HG03457 (cell line): Measurements from ENCODE around the gene CC2D2B.
"Not testable (repeated sequence)": the region's sequence is repeated elsewhere in the genome, so short reads cannot be mapped to it uniquely, and the experiment has no call there.

Experiments
- ATAC-seq: cut with Tn5 transposase; IDR thresholded peaks from one replicate; pipeline ENCODE4 v1.9.1; 2021; ENCODE audit warnings: moderate number of reproducible peaks; ENCODE audit not compliant: unreplicated experiment

Gene CC2D2B

DNA sequence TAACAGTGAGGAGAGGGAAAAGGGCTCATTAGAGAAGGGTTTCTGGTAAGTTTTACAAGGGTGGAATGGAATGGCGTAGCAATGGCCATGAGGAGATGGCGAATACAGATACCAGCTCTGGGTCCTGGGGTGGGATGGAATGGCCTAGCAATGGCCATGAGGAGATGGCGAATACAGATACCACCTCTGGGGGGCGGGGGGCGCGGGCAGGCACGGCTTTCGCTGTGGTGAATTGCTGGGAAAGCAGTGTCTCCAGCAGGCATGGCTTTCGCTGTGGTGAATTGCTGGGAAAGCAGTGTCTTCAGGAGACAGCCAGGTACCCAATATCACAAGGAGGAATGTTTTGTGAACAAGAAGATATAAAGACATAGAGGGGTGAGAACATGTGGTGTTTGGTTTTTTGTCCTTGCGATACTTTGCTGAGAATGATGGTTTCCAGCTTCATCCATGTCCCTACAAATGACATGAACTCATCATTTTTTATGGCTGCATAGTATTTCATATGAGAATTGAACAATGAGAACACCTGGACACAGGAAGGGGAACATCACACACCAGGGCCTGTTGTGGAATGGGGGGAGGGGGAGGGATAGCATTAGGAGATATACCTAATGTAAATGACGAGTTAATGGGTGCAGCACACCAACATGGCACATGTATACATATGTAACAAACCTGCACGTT is 1.7 kb upstream of the CC2D2B start:
- not testable (repeated sequence) for ATAC-seq

DNA sequence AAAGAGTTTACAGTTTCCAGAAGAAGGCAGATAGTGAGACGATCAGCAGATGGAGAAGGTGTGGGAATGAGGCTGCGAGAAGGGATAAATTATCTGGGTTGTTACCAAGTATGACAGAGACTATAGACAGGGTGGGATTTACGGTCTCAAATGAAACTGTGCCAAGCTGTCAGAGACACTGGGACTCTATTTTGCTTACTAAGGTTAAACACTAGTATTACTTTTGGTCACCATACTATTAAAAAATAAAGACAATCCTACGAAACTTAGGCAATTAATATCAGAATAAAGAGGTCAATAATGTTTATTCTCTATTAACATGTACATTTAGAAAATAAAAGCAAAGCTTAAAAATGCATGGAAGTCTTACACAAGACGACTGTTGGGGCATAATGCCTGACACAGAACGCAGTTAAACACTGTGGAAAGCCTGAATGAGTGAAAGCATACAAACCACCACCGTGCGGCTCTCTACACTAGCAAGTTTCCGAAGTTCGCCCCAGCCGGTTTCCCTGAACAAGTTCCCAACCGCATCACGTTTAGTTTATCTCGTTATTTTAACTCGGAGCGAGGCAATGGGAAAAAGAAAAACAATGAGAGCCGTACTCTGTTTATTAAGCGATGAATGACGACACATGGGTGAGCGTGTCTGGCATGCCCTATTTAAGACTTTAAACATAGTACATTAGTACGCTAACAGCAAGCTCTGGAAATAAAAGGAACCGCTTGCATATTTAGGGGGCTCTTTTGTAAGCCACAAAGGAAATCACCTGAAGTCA is 909 bp upstream of the CC2D2B start:
- ATAC-seq, result no peak

DNA sequence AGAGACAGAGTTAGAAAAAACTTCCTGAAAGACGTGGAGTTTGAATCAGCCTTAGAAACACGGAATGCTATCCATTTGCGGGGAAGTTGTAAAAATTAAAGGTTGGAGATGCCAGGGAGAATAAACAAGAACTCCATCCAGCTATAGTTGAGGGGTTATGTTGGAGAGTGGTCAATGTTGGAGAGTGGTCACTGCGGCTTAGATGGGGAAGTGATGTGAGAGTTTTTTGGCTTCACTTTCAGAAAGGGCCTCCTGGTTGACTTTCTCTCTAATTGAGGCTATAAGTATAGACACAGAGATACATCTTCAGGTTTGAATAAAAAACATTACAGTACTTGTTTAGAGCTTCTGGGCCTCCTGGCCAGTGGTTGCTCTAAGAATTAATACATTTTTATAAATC is 675 bp downstream of the CC2D2B start:
- no peak for ATAC-seq

DNA sequence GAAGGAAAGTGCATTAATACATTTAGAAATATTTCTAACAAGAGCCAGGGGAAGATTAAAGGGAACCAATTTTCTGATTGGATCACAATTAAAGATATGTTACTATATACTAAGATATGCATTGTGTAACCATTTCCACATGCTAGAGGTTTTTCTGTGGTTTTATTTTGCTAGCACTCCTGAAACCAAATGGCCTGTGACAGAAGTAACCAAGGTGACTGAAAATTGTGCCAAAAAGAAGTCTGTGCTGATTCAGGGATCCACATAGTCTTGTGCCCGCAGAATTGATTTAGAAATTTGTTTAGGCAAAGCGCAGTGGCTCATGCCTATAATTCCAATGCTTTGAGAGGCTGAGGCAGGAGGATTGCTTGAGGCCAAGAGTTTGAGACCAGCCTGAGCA is 1.8 kb downstream of the CC2D2B start:
- ATAC-seq, result no peak

DNA sequence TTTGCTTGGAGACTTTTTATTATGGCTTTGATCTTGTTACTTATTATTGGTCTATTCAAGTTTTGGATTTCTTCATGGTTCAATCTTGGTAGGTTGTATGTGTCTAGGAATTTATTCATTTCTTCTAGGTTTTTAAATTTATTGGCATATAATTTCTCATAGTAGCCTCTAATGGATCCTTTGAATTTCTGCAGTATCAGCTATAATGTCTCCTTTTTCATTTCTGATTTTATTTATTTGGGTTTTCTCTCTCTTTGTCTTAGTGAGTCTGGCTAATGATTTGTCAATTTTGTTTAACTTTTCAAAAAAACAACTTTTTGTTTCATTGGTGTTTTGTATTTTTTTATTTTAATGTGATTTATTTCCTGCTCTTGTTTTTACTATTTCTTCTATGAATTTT is 8.3 kb downstream of the CC2D2B start:
- ATAC-seq, result not testable (repeated sequence)

DNA sequence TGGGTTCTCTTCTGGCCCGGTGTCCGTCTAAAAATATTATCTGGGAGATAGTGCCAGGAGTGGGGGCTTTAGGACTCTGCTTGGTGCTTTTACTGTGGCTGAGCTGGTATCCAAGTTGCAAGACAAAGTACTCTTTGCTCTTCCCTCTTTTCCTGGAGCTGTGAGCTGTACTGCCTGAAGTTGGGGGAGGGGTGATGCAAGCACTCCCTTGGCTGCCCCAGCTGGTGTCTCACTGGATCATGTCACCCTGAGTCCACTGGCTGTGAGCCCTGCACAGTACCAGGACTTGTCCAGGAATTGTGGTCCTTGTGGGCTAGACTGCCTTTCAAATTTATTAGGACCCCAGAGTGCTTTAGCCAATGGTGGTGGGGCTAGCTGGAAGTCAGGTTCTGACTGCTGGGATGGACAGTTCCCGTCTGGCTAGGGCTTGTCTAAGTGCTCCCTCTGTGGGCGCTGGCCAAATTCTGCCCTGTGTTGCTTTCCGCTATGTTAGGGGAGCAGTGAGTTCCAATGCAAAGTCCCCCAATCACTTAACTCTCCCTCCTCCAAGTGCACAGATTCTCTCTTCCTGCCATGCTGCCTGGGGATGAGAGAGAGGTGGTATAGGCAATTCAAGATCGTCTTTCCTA is 13.1 kb downstream of the CC2D2B start:
- no peak for ATAC-seq

DNA sequence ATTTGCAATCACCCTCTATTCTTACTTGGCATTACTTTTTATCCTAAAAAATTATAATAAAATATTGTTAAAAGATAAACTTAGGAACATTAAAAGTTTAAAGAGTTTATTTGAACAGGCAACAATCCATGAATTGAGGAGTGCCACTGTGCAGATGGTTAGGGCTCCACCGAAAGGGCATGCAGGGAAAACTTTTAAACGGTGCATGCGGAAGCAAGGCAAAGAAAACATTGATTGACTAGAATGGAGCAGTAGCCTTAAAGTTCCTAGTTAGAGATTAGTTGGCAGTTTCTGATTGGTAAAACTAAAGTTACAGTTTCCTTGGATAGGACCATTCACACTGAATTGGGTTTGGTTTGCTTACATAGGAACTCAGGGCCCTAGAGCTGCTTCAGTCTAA is 17.3 kb downstream of the CC2D2B start:
- ATAC-seq, result no peak

DNA sequence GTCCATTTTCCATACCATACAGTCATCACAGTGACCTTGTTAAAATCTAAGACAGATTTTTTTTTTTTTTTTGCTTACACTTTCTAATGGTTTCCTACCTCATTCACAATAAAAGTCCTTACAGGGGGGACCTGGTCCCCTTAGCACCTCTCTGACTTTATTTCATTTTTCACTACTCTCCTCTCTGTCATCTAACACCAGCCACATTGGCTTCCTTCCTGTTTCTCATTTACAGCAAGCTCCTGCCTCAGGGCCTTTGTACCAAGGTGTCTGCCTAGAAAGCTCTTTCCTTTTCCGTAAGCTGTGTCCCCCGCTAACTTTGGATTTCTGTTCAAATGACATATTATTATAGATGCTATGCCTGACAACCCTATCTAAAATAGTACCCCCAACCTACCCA is 27.7 kb downstream of the CC2D2B start:
- ATAC-seq, result no peak

- no peak for ATAC-seq
These were observed 33.3 kb downstream of the CC2D2B start for GRCh38 chr10:95941115-95941514.

DNA sequence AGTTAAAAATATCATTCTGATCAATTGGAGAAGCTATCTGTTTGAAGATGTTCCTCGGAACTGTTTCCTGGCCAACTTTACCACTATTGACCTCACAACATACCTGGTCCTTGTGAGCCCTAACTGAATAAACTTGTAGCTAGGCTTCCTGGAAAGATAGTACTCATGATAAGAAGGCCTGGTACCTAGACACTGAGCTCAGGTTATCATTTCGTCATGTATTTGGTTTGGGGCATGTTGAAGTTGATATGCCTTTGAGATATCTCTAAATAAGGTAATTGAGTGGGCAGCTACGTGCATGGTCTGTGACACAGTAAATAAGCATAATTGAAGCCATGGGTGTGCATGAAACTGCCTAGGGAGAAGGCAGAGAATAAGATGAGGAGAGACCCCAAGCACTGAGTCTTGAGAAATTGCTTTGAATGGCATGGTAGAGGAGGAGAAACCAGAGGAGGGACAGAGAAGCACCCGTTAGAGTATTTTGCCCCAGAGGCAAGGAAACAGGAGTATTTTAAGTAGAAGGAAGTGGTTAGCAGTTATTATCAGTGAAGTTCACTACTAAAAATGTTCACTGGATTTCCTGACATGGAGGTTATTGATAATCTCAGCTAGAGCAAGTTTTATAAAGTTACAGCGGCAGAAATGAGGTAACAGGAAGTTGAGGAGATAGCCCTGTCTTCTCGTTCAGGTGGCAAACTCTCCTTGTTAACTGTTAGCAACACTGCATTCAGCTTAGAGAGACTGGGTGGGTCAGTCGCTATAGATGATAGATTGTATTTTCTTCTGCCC is 55.6 kb downstream of the CC2D2B start:
- ATAC-seq, result no peak

DNA sequence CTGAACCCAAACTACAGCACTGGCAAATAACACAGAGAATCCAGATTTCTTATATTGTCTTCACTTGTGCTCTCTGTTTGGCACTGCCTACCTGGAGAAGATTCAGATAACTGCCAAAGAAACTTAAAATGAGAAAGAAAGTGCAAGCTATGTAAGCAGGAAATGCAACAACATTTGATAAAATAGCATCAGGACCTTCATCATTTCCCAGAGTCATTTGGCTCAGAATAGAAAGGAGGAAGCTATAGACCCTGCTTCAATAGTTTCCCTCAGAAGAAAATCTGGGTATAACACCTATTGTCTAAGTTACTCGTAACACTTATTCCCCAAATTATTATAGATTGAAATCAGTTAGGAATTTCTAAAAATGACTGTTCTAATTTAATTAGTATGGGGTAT is 56.2 kb downstream of the CC2D2B start:
- no peak for ATAC-seq

- ATAC-seq, result no peak
These were observed 57.0 kb downstream of the CC2D2B start for GRCh38 chr10:95964756-95965155.

DNA sequence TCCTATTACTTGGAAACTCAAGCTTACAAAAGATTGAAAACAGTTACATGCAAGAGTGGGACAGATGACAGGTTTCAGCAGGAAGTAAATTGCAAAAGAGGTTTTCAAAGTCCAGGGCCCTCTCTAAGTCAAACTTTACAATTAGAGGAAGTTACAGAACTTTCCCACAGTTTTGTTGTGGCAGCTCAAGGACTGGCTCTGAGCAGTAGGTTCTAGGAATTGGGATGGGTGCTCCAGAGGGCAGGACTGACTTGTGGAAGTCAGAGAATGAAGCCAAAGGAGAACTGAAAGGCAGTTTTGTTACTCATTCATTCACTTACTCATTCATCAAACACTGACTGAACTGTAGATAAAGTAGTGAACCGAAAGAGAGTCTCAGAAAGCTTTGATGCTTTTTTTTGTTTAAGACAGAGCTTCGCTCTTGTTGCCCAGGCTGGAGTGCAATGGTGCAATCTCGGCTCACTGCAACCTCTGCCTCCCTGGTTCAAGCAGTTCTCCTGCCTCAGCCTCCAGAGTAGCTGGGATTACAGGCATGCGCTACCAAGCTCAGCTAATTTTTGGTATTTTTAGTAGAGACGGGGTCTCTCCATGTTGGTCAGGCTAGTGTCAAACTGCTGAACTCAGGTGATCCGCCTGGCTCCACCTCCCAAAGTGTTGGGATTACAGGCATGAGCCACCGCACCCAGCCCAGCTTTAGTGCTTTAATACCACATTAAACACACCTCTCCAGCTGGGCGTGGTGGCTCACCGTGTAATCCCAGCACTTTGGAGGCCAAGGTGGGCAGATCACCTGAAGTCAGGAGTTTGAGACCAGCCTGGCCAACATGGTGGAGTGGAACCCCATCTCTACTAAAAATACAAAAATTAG is 68.8 kb downstream of the CC2D2B start:
- ATAC-seq, result no peak

DNA sequence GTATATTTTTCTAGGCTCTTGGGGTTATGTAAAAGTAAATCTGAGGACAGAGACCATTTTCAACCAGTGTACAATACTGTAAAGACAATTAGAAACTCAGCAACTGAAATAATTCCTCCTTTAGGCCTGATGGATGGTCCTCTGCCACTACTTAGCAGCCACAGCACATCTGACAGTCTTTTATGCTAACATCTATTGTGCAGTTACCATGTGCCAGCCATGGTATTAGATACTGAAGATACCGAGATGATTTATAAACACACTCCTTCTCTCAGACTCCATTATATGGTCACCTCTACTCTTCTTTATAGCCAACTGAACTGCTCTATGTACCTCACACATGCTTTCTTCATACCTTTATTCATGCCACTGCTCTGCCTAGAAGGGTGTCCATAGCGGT is 74.4 kb downstream of the CC2D2B start:
- ATAC-seq, result no peak

- no peak for ATAC-seq
These were observed 80.1 kb downstream of the CC2D2B start for GRCh38 chr10:95987685-95988426.

- ATAC-seq, result no peak
These were observed 80.9 kb downstream of the CC2D2B start for GRCh38 chr10:95988702-95989101.

GRCh38 chr10:95994376-95994775 is 86.6 kb downstream of the CC2D2B start:
- ATAC-seq, result not testable (repeated sequence)

- no peak for ATAC-seq
These were observed 90.5 kb downstream of the CC2D2B start for GRCh38 chr10:95998255-95998784.

DNA sequence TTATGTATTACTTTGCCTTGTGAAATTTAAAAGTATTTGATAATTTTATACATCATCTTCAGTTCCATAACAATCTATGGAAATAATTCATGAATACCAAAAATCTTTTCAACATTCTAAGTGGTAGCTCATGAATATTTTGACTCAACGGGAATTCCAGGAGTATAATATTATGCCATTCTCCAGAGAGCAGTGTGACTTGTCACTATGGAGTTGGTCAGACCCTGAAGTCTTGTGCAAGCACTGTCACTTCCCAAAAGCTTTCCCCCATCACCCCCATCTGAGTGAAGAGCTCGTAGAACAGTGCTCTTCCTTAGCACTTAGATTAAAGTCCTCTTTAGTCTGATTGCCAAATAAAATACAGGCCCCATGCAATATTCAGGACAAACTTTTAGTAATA is 106.2 kb downstream of the CC2D2B start:
- no peak for ATAC-seq
